Right lobe of liver (tissue), 4 donors: ENCODE data around the gene CENATAC.

ENCODE experiments used
- CTCF ChIP-seq, 4 donors: fragments of 200-600 bp in 3 of 4; fragments of 450-650 bp in 1 of 4; IDR thresholded peaks; one replicate each; pipeline versions ENCODE4 v1.5.1 to v1.8.0; 2016 to 2022; ENCODE audit warnings: antibody characterized with exemption in 4 of 4, mild to moderate bottlenecking in 2 of 4
- POLR2A ChIP-seq: fragments of 450-650 bp; IDR thresholded peaks from one replicate; pipeline ENCODE4 v1.6.1; 2017; ENCODE audit warnings: antibody characterized with exemption, mild to moderate bottlenecking
- donor health status: DM: no; HTN: no; CAD: no.
- donor health status: DM: no; HTN: no; CAD: no.
- donor health status: DM: no; HTN: yes; CAD: no.

GRCh38 chr11:119057000-119057769, 59.2 kb downstream of the CENATAC start, which contains the start of gene HYOU1:
- TF ChIP-seq CTCF (IDR thresholded peaks at IDR 0.05) (peak in 3 of 4 donors; percentile 16 to 24 (median 24)), POLR2A (peak; percentile 92)
